Activated CD4-positive, alpha-beta T cell treated with anti-CD3 and anti-CD28 coated beads, Interleukin-2, amount 50 U/mL, for 48 hours (primary cell): ENCODE data around the gene REXO5.
"Not testable (repeated sequence)": the region's sequence is repeated elsewhere in the genome, so short reads cannot be mapped to it uniquely, and the experiment has no call there.

Source experiments
- DNase-seq, 2 experiments: peaks; one replicate each; pipeline ENCODE4 v3.0.0-alpha.2; 2020

REXO5 gene, protein sequence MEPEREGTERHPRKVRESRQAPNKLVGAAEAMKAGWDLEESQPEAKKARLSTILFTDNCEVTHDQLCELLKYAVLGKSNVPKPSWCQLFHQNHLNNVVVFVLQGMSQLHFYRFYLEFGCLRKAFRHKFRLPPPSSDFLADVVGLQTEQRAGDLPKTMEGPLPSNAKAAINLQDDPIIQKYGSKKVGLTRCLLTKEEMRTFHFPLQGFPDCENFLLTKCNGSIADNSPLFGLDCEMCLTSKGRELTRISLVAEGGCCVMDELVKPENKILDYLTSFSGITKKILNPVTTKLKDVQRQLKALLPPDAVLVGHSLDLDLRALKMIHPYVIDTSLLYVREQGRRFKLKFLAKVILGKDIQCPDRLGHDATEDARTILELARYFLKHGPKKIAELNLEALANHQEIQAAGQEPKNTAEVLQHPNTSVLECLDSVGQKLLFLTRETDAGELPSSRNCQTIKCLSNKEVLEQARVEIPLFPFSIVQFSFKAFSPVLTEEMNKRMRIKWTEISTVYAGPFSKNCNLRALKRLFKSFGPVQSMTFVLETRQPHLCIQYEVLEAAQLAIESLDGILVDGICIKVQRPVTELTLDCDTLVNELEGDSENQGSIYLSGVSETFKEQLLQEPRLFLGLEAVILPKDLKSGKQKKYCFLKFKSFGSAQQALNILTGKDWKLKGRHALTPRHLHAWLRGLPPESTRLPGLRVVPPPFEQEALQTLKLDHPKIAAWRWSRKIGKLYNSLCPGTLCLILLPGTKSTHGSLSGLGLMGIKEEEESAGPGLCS

DNA sequence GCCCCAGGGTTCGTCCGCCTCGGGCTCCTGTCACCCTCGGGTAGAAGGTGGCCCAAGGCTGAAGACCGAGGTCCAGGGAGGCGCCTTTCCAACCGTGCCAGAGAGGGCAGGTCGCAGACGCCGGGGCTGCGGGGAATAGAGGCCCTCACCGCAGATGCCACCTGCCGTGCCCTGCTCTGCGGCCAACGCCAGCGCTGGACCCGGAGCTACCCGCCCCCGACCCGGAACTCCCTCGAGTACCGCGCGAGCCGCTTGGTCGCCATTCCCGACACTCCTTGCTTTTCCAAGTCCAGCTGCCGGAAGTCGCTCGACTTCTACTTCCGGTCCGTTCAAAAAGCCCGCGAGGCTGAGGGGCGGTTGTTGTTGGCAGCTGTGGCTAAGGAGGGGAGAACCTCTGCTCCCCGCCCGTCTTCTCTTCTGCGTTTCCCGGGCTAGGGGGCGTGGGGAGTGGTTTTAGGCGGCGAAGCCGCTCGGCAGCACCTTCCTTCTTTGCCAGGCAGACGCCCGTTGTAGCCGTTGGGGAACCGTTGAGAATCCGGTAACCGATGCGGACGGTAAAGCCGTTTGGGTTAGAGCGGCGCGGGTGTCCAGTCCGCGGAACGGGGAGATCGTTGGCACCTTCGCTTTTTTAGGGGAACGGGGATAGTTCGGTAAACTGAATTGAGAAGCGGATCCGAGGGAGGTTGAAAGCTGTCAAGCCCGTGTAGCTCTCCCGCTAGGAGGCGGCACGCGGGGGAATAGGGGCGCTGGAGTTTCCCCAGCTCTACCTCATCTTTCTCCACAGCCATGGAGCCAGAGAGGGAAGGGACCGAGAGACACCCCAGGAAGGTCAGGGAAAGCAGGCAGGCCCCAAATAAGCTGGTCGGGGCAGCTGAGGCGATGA is at the start of gene REXO5, which contains the start of gene ERI2:
Gene REXO5, plus strand, starts transcription at position 360 of the 883 bp plus-strand sequence. Its CDS starts 427 bp downstream, at position 787.
Gene ERI2, minus strand, starts transcription at position 305 of the 883 bp plus-strand sequence. Its CDS starts 42 bp downstream, at position 263.
- DNase-seq, result peak; percentile 85 to 87

DNA sequence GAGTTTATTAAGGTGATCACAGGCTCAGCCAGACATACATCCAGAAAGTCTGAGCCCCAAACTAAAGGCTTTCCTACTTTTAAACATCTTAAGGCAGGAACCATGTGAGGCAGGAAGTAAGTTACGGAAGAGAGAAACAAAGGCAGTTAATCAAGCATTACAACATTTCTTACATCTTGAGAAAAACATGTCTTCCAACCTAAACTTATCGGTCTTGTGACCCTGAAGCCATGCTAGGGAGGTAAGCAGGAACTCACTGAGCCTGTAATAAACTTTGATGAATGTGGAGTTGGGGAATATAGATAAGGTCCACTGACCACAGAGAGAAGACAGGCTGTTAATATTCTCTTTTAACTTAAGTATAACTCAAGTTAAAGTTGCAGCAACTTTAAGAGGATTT is 46.0 kb upstream of the REXO5 start:
- DNase-seq, result no peak

DNA sequence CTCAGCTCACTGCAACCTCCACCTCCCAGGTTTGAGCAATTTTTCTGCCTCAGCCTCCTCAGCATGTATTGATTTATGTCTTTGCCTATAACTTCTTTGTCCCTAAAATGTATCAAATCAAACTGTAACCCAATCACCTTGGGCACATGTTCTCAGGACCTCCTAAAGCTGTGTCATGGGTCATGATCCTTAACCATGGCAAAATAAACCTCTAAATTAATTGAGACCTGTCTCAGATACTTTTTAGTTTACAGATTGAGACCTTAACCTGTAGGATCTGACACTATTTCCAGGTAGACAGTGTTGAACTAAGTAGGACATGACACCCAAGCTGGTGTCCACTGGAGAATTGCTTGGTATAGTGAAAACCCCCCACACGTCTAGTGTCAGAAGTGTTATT is 45.2 kb upstream of the REXO5 start:
- no peak for DNase-seq

DNA sequence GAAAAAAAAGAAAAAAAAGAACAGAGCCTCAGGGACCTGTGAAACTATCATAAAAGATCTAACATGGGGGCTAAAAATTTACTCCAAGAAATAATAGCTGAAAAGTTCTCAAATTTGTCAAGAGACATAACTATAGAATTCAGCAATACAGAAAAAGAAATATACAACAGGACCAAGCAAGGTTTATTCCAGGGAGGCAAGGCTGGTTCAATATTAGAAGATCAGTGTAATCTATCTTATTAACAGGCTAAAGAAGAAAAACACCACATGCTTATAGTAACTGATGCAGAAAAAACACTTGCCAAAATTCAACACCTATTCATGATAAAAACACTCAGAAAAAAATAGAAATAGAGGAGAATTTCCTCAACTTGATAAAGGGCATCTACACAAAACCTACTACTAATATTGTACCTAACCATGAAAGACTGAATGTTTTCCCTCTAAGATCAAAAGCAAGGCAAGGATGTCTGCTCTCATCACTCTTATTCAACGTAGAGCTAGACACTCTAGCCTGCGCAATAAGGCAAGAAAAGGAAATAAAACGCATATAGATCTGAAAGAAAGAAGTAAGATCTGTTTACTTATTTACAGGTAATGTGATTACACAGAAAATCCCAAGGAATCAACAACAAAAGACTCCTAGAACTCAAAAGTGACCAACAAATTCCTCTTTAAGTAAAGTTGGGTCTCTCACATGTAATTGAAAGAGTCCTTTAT is 43.8 kb upstream of the REXO5 start:
- no peak for DNase-seq

DNA sequence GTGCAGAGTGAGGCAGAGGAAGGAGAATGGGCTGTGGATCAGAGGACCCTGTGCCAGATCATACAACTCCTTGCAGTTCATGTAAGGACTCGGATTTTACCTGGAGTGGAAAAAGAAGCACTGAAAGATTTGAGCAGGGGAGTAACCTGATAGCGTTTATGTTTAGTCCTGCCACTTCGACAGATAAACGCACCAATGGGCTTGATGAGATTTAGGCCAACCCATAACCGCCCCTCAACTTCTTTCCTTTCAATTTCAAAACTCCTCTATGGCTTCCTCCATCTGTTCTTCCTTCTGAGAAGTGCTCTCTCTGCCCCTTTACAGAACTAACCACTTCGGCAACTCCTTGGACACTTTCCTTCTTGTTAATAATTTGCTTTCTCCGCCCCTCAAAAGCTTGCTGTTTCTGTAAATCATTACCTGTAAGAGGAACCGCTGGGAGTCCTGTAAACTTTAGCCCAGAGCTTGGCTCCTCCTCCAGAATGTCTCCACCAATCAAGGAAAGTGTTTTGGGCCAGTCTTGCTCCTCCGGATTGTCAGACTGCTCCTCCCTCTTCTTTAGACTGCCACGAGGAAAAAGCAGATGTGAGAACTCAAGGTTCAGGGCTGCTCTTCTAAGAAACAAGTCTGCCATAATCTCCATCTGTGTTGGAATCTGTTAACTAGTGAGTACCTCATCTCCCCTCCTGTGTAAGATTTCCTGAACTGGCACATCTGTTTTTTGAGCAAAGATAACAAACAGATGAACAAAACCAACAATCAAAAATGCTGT is 42.7 kb upstream of the REXO5 start, which contains the start of gene ACSM3:
Gene ACSM3, plus strand, starts transcription at position 554 of the 772 bp plus-strand sequence. CDS start 6,021 bp downstream, outside the sequence.
- DNase-seq, result peak; percentile 49 to 65

DNA sequence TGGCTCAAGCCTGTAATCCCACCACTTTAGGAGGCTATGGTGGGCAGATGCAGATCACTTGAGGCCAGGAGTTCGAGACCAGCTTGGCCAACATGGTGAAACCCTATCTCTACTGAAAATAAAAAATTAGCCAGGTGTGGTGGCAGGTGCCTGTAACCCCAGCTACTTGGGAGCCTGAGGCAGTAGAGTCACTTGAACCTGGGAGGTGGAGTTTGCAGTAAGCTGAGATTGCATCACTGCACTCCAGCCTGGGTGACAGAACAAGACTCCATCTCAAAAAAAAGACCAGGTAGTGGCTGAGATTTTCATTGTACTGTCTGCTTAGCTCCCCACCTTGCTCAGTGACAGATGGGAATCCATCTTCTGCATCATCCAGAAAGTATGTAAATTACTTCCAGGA is 41.9 kb upstream of the REXO5 start:
- not testable (repeated sequence) for DNase-seq

DNA sequence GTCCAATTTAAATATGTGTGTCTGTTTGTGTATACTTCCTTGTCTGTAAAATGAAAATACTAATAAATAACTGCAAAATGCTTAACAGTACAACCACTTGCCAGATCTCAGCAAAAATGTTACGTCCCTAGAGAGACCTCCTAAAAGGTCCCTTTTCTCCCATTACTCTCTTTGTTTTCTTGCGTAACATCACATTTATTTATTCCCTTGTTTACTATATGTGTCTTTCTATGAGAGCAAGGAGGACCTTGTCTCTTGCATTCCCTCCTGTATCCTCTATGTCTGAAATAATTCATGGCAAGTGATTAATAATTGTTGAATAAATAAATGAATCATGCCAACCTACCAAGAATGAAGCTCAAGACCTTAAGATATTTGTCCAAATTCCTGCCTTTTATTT is 40.6 kb upstream of the REXO5 start:
- DNase-seq, result no peak

DNA sequence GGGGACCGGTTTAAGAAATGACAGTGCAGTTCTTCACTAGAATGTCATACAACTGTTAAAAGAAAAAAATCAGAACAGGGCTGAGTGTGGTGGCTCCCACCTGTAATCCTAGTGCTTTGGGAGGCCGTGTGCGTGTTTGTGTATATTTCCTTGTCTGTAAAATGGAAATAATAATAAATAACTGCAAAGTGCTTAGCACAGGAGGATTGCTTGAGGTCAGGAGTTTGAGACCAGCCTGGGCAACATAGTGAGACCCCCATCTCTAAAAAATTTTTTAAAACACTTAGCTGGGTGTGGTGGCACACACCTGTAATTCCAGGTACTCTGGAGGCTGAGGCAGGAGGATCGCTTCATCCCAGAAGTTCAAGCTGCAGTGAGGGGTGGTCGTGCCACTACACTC is 40.0 kb upstream of the REXO5 start:
- DNase-seq, result no peak

DNA sequence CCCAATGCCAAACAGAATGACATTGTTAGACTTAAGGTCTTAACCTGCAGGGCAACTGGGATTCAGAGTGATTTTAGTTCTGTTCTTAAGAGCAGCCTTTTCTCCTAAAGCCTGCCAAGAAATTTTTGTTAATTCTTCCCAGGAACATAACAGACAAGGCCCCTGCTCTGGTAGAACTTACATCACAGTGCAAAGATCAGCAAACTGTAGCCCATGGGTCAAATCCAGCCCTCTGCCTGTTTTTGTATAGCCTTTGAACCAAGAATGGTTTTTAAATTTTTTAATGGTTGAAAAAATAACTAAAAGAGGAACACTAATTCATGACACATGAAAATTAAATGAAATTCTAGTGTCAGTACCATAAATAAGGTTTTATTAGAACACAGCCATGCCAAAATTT is 38.8 kb upstream of the REXO5 start:
- DNase-seq, result no peak

DNA sequence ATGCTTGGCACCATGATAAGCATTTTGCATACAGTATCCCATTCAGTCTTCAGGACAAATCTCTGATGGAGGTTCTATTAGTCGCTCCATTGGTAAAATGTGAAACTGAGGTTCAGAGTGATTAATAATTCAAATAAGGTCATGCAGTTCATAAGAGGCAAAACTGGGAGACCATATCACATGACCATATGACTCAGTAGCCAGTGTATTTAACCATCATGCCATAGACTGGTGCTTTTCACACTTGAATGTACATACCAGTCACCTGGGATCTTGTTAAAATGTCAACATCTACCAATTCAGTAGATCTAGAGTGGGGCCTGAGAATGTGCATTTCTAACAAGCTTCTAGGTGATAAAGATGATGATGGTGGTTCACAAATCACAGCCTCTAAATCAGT is 38.2 kb upstream of the REXO5 start:
- no peak for DNase-seq

DNA sequence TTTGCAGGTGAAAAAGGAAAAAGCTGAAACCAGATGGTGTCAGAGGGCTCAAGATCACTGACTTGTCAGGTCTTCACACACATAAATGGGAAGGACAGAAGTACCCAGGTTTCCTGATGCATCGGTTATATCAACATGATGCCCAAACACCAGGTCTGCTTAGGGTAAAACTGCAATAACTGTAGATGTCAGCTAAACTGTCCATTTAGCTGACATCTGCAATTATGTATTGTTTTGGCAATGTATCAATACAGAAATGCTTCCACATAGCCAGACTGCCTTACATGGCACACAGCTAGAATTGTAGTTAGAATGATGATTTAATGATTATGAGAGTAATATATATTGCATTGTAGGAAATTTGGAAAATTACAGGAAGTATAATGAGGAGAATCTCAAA is 37.5 kb upstream of the REXO5 start:
- no peak for DNase-seq

DNA sequence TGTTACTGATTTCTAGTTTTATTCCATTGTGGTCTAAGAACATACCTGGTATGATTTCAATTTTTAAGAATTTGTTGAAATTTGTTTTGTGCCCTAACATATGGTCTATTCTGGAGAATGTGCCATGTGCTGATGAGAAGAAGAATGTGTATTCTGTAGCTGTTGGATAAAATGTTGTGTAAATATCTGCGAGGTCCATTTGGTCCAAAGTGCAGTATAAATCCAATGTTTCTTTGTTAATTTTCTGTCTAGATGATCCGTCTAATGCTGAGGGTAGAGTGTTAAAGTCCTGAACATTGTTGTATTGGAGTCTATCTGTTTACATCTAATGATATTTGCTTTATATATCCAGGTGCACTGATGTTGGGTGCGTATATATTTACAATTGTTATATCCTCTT is 32.6 kb upstream of the REXO5 start:
- no peak for DNase-seq

DNA sequence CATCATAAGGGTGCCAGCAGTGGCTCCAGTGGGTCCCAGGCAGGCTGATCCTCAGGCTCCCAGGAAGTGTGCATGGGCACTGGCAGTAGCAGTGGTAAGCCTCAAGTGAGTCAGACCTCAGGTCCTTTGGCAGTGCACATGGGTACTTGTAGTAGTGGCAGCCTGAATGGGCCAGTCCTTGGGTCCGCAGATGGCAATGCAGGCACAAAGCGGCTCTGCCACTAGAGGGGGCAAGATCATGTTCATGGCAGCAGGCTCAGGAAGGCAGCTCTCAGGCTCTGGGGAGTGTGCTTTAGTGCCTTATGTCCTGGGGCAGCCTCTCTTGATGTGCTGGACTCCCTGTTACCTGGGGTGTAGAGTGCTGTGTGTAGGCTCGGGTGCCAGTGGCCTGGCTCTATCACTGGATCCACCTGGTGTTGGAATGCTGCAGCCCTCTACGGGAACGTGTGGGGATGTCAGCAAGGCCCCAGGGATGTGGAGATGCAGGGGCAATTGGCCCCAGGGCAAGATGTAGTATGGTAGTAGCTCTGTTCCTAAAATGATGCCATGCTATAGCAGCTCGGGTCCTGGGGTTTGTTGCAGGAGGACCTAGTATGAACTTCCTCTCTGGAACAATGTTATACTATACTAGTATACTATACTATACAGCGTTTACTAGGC is 31.5 kb upstream of the REXO5 start:
- DNase-seq, result peak; percentile 75 to 80

DNA sequence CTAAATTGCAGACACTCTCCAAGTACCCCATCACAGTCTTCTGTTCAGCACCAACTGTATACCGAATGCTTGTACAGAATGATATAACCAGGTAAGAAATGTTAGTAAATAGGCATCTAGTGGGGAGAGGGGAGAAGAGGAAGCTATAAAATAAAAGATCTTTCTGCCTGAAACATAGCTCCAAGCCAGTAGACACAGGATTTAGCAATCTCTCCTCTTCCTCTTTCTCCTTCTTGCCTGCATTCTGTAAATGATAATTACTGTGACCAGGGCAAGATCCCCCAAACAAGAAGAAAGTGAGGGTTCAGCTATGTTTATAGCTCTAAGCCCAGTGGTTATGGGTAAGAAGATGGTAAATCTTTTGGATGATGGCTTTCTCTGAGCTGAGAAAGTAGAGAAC is 24.6 kb upstream of the REXO5 start:
- DNase-seq, result no peak

DNA sequence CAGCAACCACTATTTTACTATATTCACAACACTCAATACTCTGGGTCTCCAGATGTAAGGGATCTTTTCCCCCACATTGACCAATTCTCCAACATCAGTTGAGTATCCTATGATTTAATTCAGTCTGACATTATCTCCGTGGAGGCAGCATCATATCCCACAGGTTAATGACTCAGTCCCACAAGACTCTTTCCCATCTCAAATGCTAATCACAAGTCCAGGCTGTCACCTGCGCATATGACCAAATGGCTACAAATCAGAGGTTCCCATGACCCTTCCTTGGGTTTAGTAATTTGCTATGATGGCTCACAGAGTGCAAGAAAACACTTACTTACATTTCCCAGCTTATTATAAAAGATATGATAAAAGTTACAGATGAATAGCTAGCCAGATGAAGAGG is 23.9 kb upstream of the REXO5 start:
- no peak for DNase-seq

DNA sequence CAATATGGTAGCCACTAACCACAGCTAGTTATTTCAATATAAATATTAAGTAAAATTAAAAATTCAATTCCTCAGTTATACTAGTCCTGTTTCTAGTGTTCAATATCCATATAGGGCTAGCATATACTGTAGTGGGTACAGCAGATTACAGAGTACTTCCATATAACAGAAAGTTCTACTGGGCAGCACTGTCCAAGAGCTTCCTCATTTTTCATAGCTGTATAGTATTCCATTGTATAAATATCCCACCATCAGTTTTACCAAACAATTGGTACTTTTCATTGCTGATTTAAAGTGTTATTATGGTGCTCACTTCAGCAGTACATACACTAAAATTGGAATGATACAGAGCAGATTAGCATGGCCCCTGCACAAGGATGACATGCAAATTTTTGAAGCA is 22.1 kb upstream of the REXO5 start:
- no peak for DNase-seq

DNA sequence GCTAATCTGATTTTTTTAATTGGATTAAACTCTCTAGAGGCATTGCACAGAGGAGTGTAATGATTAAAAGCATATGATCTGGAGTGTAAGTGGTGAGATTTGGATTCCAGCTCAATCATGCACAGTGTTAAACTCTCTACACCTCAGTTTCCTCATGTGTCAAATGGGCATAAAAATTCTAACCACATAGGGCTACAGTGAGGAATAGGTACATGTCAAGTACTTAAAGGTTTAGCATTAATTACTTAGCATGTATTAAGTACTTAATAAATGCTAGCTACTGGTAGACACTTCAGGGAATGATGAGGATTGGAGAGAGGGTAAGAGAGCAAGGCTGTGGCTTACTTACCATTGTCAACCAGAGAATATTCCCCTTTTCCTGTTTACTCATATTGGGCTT is 17.2 kb upstream of the REXO5 start:
- no peak for DNase-seq

DNA sequence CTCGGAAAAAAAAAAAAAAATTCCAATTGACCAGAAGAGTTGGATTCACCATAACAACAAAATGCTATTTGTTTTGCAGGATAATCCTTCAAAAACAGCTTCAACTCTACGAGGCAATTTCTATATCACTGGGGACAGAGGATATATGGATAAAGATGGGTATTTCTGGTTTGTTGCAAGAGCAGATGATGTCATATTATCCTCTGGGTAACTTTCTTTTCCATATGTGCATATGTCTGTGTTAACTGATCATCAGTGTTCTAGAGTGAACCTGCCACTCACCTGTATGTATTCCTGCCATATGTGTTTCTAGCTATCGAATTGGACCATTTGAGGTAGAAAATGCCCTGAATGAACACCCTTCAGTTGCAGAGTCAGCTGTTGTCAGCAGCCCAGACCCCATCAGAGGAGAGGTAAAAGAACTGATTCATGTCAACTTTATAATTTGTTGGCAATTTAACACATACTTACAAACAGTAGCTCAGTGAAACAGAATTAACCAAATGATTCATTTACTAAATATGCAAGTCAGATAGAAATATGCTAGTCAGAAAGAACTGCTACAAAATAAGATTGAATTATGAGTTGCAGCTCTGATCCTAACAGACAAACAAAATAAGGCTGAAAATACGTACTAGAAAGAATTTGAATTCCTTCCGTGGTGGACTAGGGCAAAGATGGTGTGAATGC is 14.3 kb upstream of the REXO5 start:
- DNase-seq, result no peak

DNA sequence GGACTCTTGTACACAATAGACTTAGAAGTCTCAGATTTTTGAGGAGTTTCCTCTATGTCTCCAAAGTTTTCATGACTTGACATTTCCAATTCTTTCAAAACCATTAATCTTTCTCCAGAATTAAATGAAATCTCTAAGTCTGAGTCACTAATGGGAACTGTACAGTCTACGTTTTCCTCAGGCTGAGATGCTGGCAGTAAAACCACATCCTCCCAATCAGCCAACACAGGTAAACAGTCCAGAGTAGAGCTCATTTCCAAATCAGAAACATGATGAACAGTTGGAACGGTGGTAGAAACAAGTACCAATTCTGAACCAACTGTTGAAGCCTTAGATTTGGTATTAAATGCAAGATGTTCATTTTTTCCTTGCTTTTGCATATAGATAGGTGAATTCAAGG is 8.0 kb upstream of the REXO5 start:
- no peak for DNase-seq

DNA sequence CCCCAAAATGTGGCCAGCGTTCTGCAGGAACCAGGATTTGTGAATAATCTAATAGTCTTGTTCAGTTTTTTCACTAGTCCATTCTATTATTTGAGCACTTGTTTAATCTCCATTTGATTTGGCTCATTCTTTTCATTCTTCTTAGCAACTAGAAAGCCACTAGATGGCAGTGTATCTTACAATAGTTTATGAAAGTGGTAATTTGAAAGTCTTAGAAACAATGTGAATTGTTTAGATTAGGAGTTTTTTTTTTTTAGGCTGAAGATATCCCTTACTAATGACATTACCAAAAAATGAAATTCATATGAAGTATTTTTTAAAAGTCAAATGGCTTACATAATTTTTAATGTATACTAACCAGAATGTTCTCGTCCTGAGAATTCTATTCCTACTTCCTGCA is 6.7 kb upstream of the REXO5 start:
- DNase-seq, result no peak
